ENCODE measurements around the gene PCTP. TPM values are rescaled to one million over a fixed set of nuclear protein-coding genes. Genes with fewer than 3 reads are reported as not detected.

PCTP gene
- total RNA-seq, 4 donors from 2014 or later: 30.8 to 62.1 (median 39.7) TPM

- TF ChIP-seq EP300 (IDR thresholded peaks at IDR 0.05) (no peak), CTCF (IDR thresholded peaks at IDR 0.05) (no peak), POLR2A (IDR thresholded peaks at IDR 0.05) (no peak)
- no peaks in the 10 kb centered on the region for H3K27me3 ChIP-seq
- 93 to 96% methylated on average over 3 of the region's 3 CpGs for WGBS, 2 donors
Measured at GRCh38 chr17:55818026-55818425, 67.2 kb downstream of the PCTP start.

GRCh38 chr17:55818451-55819375, 67.9 kb downstream of the PCTP start:
- DNase-seq (ENCODE audit: low spot score in 2 of 2): no peak
- no peaks in the 10 kb centered on the region for H3K36me3 ChIP-seq
- H3K9me3 ChIP-seq: peaks cover 0 to 10% (median 0%) of the 10 kb centered on the region in 4 donors
- no peak overlapping the region for H3K27ac ChIP-seq
- H3K27me3 ChIP-seq: no peaks in the 10 kb centered on the region
- TF ChIP-seq EP300 (IDR thresholded peaks at IDR 0.05) (no peak), CTCF (IDR thresholded peaks at IDR 0.05) (no peak), POLR2A (IDR thresholded peaks at IDR 0.05) (no peak)
- no peak overlapping the region for H3K4me3 ChIP-seq
- no peaks in the 10 kb centered on the region for H3K4me1 ChIP-seq
- WGBS, 2 donors: 78 to 84% methylated on average over 5 of the region's 5 CpGs

More at GRCh38 chr17:55818026-55818425, 67.2 kb downstream of the PCTP start:
- DNase-seq (ENCODE audit: low spot score in 2 of 2): no peak
- no peaks in the 10 kb centered on the region for H3K4me1 ChIP-seq
- no peak overlapping the region for H3K27ac ChIP-seq
- peaks cover 0 to 10% (median 0%) of the 10 kb centered on the region in 4 donors for H3K9me3 ChIP-seq
- H3K36me3 ChIP-seq: no peaks in the 10 kb centered on the region
- H3K4me3 ChIP-seq: no peak overlapping the region

DNA sequence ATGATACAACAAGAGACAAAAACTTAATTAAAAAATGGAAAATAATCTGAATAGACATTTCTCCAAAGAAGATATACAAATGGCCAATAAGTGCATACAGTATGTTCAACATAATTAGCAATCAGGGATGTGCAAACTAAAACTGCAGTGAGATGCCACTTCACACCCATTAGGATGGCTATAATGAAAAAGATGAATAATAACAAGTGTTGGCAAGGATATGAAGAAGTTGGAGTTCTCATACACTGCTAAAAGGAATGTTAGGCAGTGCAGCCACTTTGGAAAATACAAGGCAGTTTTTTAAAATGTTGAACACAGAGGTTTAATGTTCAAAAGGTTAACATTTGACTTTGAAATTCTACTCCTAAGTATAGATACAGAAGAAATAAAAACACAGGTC, 69.8 kb downstream of the PCTP start:
- Histone ChIP-seq H3K27me3 (no peaks in the 10 kb centered on the region), H3K27ac (no peak overlapping the region), H3K4me3 (no peak overlapping the region), H3K36me3 (no peaks in the 10 kb centered on the region), H3K4me1 (no peaks in the 10 kb centered on the region), H3K9me3 (peaks cover 0 to 10% (median 0%) of the 10 kb centered on the region in 4 donors)
- TF ChIP-seq CTCF (IDR thresholded peaks at IDR 0.05) (no peak), EP300 (IDR thresholded peaks at IDR 0.05) (no peak), POLR2A (IDR thresholded peaks at IDR 0.05) (no peak)
- no peak for DNase-seq (ENCODE audit: low spot score in 2 of 2)

DNA sequence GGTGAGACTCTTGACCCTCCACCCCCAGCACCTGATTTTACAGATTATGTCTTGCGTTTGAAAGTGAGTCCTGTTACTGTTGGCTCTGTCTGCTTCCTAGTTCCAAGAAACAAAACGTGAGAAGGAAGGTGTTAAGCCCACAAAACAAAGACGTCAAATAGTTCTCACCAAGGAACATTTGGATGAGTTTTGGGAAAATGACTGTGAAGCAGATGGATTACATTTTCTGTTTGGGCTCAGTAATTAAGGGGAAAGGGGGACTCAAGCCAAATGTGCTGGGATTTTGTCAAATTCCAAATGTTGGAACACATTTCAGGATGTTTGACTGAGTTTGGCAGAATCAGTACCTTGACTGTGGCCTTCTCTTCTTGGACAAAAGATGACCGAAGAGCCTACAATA, 71.2 kb downstream of the PCTP start:
- WGBS, 2 donors: 52 to 56% methylated on average over 4 of the region's 4 CpGs
- TF ChIP-seq POLR2A (IDR thresholded peaks at IDR 0.05) (no peak), CTCF (IDR thresholded peaks at IDR 0.05) (no peak), EP300 (IDR thresholded peaks at IDR 0.05) (no peak)
- Histone ChIP-seq H3K9me3 (peaks cover 0 to 10% (median 0%) of the 10 kb centered on the region in 4 donors), H3K4me1 (no peaks in the 10 kb centered on the region), H3K4me3 (no peak overlapping the region), H3K36me3 (no peaks in the 10 kb centered on the region), H3K27ac (no peak overlapping the region), H3K27me3 (no peaks in the 10 kb centered on the region)
- DNase-seq (ENCODE audit: low spot score in 2 of 2): no peak

DNA sequence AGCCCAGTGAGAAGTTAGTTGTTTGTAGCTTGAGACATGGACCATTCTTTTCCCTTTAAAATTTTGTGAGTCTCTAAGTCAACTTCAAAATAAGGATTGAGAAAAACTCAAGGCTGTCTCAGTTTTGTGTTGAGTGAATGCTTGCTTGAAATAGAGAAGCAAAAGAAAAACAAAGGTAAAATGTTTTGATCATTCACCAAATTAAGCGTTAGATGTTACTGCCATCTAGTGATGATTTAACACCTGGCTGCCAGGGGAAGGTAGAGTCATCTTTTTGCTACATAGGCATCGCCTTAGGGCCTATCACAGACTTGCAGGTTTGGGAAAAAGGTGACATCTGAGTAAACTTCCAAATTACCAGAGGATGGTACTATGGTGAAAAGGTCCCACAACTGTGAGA, 74.4 kb downstream of the PCTP start:
- 71 to 75% methylated on average over 2 of the region's 2 CpGs for WGBS, 2 donors

More for the DNA sequence above, 74.4 kb downstream of the PCTP start:
- TF ChIP-seq POLR2A (IDR thresholded peaks at IDR 0.05) (no peak), EP300 (IDR thresholded peaks at IDR 0.05) (no peak), CTCF (IDR thresholded peaks at IDR 0.05) (no peak)
- H3K27ac ChIP-seq: no peak overlapping the region
- H3K27me3 ChIP-seq: no peaks in the 10 kb centered on the region
- no peak for DNase-seq (ENCODE audit: low spot score in 2 of 2)
- peaks cover 0 to 3% (median 0%) of the 10 kb centered on the region in 3 donors for H3K36me3 ChIP-seq
- H3K4me1 ChIP-seq: no peaks in the 10 kb centered on the region
- H3K9me3 ChIP-seq: peaks cover 0 to 7% (median 0%) of the 10 kb centered on the region in 4 donors
- no peak overlapping the region for H3K4me3 ChIP-seq
